ENCODE data around the gene JAKMIP2. TPM values are rescaled to one million over a fixed set of nuclear protein-coding genes. Genes with fewer than 3 reads are reported as not detected.
"Not testable (repeated sequence)": the region's sequence is repeated elsewhere in the genome, so short reads cannot be mapped to it uniquely, and the experiment has no call there.

JAKMIP2 gene
- total and polyA plus RNA-seq, 11 donors, result under 0.01 to 1.5 (median 0.16) TPM; not detected in 1

DNA sequence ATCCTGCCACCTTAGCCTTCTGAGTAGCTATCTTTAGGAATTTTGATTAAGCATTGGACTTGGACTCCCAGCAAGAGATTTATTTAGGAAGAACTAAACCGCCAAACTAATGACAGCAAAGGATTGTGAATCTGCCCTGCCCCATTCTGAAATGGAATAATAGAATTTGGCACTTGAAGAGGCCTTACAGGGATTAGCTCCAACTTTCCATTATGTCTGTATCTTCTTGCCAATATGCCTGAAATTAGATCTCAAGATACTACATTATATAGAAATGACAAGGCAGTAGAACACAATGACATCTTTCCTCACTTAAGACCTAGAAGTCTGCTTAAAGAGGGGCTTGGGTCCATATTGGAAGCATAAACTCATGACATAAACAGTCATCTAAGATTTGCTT, 195.7 kb downstream of the JAKMIP2 start:
- H3K27me3 ChIP-seq, result peaks cover 0 to 6% (median 0%) of the 10 kb centered on the region in 9 donors
- H3K9me3 ChIP-seq, result no peaks in the 10 kb centered on the region
- no peak for TF ChIP-seq POLR2A (IDR thresholded peaks at IDR 0.05)
- TF ChIP-seq, protein P1, sequence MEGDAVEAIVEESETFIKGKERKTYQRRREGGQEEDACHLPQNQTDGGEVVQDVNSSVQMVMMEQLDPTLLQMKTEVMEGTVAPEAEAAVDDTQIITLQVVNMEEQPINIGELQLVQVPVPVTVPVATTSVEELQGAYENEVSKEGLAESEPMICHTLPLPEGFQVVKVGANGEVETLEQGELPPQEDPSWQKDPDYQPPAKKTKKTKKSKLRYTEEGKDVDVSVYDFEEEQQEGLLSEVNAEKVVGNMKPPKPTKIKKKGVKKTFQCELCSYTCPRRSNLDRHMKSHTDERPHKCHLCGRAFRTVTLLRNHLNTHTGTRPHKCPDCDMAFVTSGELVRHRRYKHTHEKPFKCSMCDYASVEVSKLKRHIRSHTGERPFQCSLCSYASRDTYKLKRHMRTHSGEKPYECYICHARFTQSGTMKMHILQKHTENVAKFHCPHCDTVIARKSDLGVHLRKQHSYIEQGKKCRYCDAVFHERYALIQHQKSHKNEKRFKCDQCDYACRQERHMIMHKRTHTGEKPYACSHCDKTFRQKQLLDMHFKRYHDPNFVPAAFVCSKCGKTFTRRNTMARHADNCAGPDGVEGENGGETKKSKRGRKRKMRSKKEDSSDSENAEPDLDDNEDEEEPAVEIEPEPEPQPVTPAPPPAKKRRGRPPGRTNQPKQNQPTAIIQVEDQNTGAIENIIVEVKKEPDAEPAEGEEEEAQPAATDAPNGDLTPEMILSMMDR (IDR thresholded peaks at IDR 0.05), result no peak
- 45 to 91% (median 88%) methylated on average over 1 of the region's 1 CpG for WGBS, 4 donors
- intact Hi-C loops (cut with DNase I), result loop anchor here in 1 of 10 donors (5.0 kb wide), 1 partner anchor 375 kb away; no protein-coding TSS in a partner anchor
- no peaks in the 10 kb centered on the region for H3K4me1 ChIP-seq
- no peak for DNase-seq
- H3K4me3 ChIP-seq, result no peak overlapping the region
- H3K36me3 ChIP-seq, result no peaks in the 10 kb centered on the region
- no peak overlapping the region for H3K27ac ChIP-seq
- ATAC-seq, result no peak

DNA sequence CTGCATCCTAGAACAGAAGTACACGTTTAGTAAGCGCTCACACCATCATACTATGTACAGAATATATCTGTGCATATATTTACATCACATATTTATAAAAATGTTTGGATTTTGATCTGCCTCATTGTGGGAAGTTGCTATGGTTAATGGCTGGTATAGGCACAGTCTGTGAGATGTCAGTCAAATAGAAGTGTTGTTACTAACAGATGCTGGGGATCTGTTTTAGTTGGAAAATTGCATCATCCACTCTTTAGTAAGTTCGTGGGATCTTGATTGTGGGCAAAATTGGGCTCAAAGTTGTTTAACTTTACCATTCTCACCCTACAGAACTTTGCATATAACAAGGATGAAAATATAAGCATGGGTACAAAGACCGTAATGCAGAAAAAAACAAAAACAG, 196.3 kb downstream of the JAKMIP2 start:
- Histone ChIP-seq H3K36me3 (no peaks in the 10 kb centered on the region), H3K27me3 (peaks cover 0 to 4% (median 0%) of the 10 kb centered on the region in 9 donors), H3K4me3 (no peak overlapping the region), H3K27ac (no peak overlapping the region), H3K9me3 (no peaks in the 10 kb centered on the region), H3K4me1 (no peaks in the 10 kb centered on the region)
- ATAC-seq, result no peak
- DNase-seq, result no peak
- WGBS, 4 donors, result 80 to 86% (median 84%) methylated on average over 4 of the region's 4 CpGs
- TF ChIP-seq POLR2A (IDR thresholded peaks at IDR 0.05), result no peak
- TF ChIP-seq, protein P1 (IDR thresholded peaks at IDR 0.05), result no peak
- intact Hi-C loops (cut with DNase I), result loop anchor here in 1 of 10 donors (5.0 kb wide), 1 partner anchor 374 kb away; no protein-coding TSS in a partner anchor

DNA sequence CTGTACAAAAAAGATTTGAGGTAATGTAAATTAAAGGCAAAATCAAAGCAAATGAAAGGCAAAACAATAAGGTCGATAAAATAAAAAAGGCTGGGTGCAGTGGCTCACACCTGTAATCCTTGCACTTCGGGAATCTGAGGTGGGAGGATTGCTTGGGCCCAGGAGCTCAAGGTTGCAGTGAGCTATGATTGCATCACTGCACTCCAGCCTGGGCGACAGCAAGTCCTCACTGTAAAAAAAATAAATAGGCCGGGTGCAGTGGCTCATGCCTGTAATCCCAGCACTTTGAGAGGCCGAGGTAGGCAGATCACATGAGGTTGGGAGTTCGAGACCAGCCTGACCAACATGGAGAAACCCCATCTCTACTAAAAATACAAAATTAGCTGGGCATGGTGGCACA, 200.3 kb downstream of the JAKMIP2 start:
- WGBS, 4 donors, result 72 to 86% (median 77%) methylated on average over 6 of the region's 6 CpGs
- H3K9me3 ChIP-seq, result peaks cover 0 to 13% (median 0%) of the 10 kb centered on the region in 12 donors
- H3K4me1 ChIP-seq; intact Hi-C loops (cut with DNase I); DNase-seq; H3K4me3 ChIP-seq; ATAC-seq; H3K36me3 ChIP-seq; H3K27ac ChIP-seq; H3K27me3 ChIP-seq: not testable (repeated sequence)

GRCh38 chr5:147580418-147580817, 202.1 kb downstream of the JAKMIP2 start:
- H3K4me3 ChIP-seq; H3K27me3 ChIP-seq; H3K36me3 ChIP-seq; H3K27ac ChIP-seq; H3K4me1 ChIP-seq; ATAC-seq; DNase-seq; intact Hi-C loops (cut with DNase I): not testable (repeated sequence)
- peaks cover 0 to 13% (median 0%) of the 10 kb centered on the region in 12 donors for H3K9me3 ChIP-seq
- WGBS, 4 donors, result 71 to 95% (median 92%) methylated on average over 7 of the region's 7 CpGs

DNA sequence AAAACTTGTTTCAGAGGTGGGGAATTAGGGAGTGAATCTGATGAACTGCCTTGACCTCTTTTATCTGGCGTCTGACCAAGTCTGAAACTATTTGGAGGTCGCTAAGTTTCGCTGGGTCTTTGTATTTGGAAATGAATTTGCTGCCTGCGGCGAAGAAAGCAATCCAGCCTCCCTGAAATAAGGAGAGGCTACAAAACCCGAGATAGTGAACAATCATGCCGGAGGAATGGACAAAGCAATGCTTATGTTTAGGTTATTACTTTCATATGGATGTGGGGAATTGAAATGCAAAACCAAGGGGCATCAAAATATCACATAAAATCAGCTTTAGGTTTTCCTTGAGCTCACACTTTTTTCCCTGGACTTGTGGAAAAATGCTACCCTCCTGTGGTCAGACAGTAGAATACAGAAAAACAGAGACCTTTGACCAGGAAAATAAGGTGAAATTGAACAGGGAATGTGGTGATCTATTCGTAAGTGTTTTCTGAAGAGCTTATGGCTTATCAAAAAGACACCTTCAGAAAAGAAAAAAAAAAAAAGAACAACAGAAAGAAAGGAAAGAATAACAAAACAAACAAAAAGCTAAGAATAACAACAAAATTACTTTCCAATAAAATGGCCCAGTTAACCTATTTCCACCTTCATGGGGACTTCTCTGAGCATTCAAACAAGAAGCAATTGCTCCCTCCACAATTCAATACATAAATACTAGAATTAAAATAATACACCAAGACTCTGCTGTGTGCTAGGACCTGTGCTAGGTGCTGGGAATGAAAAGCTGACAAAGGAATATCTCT, 204.1 kb downstream of the JAKMIP2 start:
- Histone ChIP-seq H3K4me3 (peak overlapping the region in 5 of 12 donors; percentile 13 to 43 (median 28)), H3K36me3 (no peaks in the 10 kb centered on the region), H3K27ac (no peak overlapping the region), H3K9me3 (peaks cover 0 to 13% (median 0%) of the 10 kb centered on the region in 12 donors), H3K4me1 (peaks cover 0 to 6% (median 0%) of the 10 kb centered on the region in 12 donors), H3K27me3 (no peaks in the 10 kb centered on the region)
- no peak for DNase-seq
- no peak for ATAC-seq
- 30 to 35% (median 32%) methylated on average over 8 of the region's 8 CpGs for WGBS, 4 donors
- intact Hi-C loops (cut with DNase I), result loop anchor here in 9 of 10 donors (1.0 to 10.0 kb wide), 8 partner anchors 71 to 356 kb away; no protein-coding TSS in a partner anchor
- TF ChIP-seq, protein P1 (IDR thresholded peaks at IDR 0.05), result peak; percentile 48 to 72 (median 62)
- TF ChIP-seq POLR2A (IDR thresholded peaks at IDR 0.05), result no peak

Measured in heart left ventricle (tissue), 16 donors.